Breast epithelium (tissue), 3 donors: Measurements from ENCODE around the gene BEAN1.

ENCODE experiments used
- POLR2A ChIP-seq: fragments of 450-650 bp; IDR thresholded peaks from one replicate; pipeline ENCODE4 v1.6.1; 2016; ENCODE audit warnings: antibody characterized with exemption, mild to moderate bottlenecking, moderate library complexity
- POLR2AphosphoS5 ChIP-seq, 3 donors: sonication (generic); formaldehyde crosslinking; IDR thresholded peaks; one replicate each; pipeline ENCODE4 v1.6.1; 2017; ENCODE audit warnings: antibody characterized with exemption in 3 of 3
- TF ChIP-seq, protein P1 (sequence below), 3 donors: fragments of 450-650 bp; IDR thresholded peaks; one replicate each; pipeline ENCODE4 v1.5.1; 2016 to 2017; ENCODE audit warnings: antibody characterized with exemption in 3 of 3, mild to moderate bottlenecking in 3 of 3, moderate library complexity in 3 of 3

DNA sequence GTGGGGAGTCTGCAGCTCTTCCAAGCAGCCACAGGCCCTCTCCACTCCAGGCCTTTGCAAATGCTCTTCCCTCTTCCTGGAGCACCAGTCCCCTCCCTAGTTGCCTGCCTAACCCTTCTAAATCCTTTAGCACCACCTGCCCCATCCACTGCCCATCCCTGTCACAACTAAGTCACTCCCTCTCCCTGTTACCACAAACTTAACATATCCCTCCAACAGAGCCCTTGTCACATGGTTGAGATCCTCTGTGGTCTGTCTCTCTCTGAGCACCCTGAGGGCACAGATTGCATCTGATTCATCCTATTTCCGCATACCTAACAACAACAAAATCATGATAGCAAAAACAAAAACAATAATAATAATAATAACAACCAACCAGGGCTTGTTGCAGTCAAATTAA lies 11.0 kb upstream of the BEAN1 start:
- TF ChIP-seq, protein P1, sequence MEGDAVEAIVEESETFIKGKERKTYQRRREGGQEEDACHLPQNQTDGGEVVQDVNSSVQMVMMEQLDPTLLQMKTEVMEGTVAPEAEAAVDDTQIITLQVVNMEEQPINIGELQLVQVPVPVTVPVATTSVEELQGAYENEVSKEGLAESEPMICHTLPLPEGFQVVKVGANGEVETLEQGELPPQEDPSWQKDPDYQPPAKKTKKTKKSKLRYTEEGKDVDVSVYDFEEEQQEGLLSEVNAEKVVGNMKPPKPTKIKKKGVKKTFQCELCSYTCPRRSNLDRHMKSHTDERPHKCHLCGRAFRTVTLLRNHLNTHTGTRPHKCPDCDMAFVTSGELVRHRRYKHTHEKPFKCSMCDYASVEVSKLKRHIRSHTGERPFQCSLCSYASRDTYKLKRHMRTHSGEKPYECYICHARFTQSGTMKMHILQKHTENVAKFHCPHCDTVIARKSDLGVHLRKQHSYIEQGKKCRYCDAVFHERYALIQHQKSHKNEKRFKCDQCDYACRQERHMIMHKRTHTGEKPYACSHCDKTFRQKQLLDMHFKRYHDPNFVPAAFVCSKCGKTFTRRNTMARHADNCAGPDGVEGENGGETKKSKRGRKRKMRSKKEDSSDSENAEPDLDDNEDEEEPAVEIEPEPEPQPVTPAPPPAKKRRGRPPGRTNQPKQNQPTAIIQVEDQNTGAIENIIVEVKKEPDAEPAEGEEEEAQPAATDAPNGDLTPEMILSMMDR (IDR thresholded peaks at IDR 0.05), result no peak
- no peak for TF ChIP-seq POLR2A
- no peak for TF ChIP-seq POLR2AphosphoS5 (IDR thresholded peaks at IDR 0.05)
